Renal pelvis (tissue), 4 donors: Measurements from ENCODE around the gene MPST. TPM values are rescaled to one million over a fixed set of nuclear protein-coding genes. Genes with fewer than 3 reads are reported as not detected.

ENCODE experiments used
- DNase-seq: peaks from one replicate; pipeline ENCODE4 v3.0.0-alpha.2; 2013
- polyA plus RNA-seq, 3 donors: library from polyadenylated mRNA; unstranded; fragments of 120-200 nt; gene quantifications; one replicate each; pipeline ENCODE4 v1.2.1, GENCODE V29; 2013; ENCODE audit not compliant: insufficient read length in 3 of 3

Gene MPST
- polyA plus RNA-seq, 3 donors, result 69.7 to 83.9 (median 76.8) TPM

DNA sequence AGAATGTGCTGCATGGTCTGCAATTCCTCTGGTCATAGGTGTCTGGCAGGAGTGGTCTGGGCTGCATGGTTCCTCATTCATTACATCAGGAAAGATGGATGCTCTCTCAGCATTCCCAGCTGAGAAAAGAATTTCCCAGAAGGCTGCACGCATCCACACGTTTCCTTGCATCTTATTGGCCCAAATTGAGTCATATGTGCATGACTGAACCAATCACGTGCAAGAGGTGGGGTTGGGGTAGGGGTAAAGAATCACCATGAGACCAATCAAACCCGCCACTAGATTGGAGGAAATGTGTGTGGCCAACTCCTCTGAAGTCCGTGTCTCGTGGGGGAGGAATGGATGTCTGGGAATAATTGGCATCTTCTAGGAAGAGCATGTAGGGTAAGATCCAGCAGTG, 29.1 kb upstream of the MPST start:
- no peak for DNase-seq

DNA sequence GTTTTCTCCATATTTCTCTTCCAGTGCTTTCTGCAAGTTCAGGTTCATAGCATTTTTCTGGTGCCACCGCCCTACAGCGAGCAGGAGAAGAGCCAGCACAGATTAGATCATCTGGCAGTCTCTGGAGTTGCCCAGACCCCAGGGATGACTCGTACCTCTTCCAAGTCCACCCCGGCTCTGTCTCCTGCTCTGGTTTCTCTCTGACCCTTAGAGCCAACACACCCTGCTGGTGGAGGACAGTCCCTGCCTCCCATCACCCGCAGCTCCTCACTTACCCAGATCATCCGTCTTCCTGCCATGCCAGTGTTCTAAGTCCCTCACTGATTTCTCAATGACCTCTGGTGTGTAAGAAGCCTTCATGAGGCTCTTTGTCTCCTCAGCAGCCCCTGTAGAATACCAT, 28.3 kb upstream of the MPST start:
- DNase-seq, result no peak

DNA sequence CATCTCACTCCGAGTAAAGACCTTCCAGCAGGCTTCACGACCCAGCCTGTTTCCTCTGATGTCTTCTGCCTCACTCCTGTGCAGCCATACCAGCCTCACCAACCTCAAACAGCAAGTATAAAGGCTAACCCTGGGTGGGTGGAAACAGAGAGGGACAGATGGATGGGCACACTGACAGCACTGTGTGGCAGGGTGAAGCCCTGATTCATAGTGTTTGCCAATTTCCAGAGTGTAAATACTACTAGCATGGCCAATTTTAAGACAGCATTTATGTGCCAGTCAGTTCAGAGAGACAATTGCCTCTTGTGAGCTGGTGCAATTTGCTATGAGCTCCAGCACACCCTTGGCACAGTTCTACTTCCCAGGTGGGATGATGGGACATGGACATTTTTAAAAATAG, 21.8 kb upstream of the MPST start:
- no peak for DNase-seq

GRCh38 chr22:36998620-36999351, 20.8 kb upstream of the MPST start:
- DNase-seq, result no peak

DNA sequence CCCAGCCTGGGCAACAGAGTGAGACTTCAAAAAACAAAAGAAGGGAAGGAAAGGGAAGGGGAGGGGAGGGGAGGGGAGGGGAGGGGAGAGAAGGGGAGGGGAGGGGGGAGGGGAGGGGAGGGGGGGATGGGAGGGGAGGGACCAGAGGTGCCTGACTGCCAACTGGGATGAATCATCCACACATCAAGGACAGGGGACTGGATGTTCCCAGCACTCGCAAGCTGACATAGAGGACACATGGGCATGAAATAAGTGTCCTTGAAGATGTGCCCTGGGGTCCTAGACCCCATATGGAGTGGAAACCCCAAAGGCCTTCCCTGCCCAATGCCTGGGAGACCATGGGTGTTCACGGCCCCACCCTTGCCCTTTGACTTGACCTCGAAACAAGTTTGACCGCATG, 20.1 kb upstream of the MPST start:
- DNase-seq, result no peak

- no peak for DNase-seq
Measured at GRCh38 chr22:37000676-37001534, 18.6 kb upstream of the MPST start.

DNA sequence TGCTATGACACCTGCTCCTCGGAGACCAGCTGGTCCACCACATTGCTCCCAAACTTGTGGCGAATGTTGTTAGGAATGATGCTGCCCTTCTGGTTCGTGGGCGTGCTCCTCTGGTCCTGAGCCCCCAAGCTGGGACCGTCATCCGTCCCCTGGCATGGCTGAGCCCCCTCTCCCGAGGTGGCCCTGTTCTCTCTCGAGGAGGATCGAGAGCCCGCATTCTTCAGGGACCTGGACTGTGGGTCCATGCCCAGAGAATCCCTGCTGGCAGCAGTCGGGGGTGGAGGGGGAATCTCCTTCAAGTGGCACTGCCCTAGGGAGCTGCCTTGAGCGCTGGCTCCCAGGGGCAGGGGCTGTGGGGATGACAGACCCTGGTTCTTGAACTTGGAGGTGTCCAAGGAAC, 17.7 kb upstream of the MPST start:
- no peak for DNase-seq

GRCh38 chr22:37002633-37003032, 16.9 kb upstream of the MPST start:
- DNase-seq, result no peak

DNA sequence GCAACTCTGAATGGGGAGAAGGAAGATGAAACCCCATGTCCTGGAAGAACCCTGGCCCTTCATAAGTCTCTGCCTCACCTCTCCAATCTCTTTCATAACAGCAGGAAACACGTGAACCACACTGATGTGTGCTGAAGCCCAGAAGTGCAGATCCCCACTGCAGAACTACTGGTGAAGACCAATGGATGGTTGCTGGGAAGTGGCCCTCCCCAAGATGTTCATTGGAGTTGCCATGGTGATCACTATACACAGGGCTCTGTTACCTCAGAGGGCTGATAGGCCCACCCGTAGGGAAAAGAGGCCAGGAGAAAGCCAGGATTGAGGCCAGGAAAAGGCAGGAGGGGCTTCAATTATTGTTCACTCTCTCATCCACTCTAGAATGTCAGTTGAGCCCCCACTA, 11.9 kb upstream of the MPST start:
- DNase-seq, result no peak

DNA sequence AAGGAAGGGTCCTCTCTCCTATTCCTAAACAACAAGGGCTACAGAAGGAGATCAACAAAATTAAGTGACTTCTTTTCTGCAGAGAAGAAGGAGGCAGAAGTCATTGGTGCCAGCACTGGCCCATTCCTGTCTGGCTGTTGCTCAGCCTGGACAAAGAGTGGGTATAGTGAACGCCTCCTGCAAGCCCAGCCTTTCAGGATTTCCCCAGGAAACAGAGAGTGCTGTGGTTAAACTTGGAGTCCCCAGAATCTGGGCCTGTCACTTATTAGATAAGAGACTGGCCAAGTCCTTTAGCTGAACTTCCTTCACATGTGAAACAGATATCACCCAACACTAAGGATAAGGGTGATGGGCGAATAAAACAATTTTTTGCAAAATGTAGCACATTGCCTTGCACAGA, 11.2 kb upstream of the MPST start:
- DNase-seq, result no peak

DNA sequence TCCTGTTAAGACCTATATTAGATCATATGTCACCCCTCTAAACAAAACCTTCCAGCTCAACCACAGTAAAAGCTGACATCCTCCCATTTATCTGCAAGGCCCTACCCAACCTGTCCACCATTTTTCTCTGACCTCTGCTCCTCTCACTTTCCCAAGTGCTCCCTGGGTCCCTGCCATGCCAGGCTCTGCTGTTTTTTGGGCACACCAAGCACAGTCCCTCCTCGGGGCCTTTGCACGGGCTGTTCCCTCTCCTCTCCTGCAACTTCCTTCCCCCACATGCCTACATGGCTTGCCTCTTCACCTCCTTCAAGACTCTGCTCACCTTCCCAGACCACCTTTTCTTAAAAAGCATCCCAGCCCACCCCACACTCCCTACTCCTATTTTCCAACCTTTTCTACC, 10.1 kb upstream of the MPST start:
- no peak for DNase-seq

GRCh38 chr22:37010174-37010573, 9.4 kb upstream of the MPST start:
- DNase-seq, result no peak

DNA sequence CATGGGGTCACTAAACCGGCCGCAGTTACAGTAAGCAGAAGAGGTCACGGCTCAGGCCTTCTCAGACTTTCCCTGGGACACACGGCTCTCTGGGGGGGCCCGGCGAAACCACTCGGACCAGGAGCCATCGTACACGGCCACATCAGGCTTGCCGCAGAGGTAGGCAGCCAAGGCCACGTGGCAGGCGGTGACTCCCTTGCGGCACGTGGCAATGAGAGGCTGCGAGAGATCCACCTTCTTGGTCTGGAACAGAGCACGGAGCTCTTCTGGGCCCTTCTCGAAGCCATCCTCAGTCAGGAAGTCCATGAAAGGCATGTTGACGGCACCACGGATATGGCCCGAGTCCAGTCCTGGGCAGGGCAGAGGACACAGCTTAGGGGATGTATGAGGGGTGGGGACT, 8.6 kb upstream of the MPST start:
- DNase-seq, result no peak

- DNase-seq, result no peak
Measured at GRCh38 chr22:37011472-37011871, 8.1 kb upstream of the MPST start.

GRCh38 chr22:37012262-37012904, 7.2 kb upstream of the MPST start:
- no peak for DNase-seq

GRCh38 chr22:37012956-37013355, 6.6 kb upstream of the MPST start:
- DNase-seq, result no peak

DNA sequence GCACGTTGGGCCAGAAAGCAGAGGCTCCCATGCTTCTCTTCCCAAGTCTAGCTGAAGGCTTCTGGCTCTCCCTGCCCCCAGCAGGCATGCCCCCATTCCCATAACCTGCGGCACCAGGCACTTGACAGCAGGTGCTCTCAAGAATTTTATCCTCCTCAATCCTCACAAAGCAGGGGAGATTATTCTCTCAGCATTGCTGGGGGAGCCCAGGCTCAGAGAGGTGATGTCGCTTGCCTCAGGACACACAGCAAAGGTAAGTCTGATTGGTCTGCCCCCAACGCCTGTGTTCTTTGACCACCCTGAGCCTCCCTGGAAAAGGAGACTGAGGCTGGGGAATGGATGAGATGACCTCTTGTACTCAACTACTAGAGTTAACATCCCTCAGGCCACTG, 5.1 kb upstream of the MPST start:
- no peak for DNase-seq

DNA sequence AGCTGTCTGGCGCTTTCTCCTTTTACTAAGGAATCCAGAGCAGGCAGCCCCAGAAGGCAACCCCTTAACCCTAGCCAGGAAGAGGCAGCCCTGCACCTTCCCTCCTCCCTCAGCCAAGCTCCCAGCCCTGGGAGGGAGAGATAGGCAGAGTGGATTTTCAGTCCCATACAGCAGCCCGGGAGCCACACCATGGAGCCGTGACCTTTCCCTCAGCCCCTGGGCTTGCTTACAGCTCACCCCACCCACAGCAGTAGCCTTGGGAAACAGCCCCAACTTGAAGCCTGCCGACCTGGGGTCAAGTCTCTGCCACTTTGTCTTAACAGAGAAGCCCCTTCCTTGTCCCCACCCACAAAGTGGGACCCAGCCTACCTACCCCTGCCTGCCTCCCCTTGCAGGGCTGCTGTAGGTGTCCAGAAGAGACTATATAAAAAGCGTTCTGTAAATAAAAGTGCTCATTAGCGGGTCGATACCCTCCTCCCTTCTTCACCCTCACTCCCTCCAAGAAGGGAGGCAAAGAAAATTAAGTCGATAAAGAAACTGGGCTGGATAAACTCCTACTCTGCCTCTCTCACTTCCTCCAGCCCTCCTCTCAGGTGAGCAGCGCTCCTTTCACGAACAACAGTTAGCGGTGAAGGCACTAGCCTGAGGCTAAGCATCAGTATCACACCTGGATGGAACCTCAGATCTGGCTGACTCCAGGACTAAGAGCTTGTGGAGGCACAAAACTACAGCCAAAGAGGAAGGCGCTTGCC, 4.5 kb upstream of the MPST start:
- DNase-seq, result no peak

- DNase-seq, result no peak
Measured at GRCh38 chr22:37015587-37015878, 4.0 kb upstream of the MPST start.

DNA sequence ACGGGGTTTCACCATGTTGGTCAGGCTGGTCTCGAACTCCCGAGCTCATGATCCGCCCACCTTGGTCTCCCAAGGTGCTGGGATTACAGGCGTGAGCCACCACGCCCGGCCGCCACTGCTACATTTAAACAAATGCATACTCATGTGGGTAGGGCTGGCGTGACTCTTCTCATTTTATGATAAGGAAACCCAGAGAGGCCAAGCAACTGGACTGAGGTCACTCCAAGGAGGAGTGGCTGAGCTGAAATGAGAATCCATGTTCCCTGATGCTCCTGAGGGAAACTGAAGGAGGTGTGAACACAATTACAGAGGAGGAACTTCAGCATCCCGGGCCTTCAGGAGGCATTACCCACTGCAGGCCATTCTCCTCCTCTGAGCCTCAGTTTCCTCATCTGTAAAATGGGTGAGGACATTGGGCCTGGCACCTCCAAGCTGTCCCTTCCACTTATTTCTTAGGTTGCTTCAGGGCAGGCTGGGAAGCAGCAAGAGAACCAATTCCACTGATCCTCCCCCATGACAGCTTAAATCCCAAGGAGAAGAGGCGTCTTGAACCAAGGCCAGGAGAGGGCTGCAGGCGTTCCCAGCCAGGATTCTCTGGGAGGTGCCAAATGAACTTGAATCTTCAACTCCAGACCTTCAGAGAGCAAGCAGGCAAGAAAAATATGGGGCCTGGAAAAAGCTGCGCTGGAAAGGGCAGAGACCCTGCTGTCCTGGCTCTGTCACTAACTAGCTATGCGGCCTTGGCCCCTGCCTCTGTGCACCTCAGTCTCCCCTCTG, 3.2 kb upstream of the MPST start:
- DNase-seq, result no peak

DNA sequence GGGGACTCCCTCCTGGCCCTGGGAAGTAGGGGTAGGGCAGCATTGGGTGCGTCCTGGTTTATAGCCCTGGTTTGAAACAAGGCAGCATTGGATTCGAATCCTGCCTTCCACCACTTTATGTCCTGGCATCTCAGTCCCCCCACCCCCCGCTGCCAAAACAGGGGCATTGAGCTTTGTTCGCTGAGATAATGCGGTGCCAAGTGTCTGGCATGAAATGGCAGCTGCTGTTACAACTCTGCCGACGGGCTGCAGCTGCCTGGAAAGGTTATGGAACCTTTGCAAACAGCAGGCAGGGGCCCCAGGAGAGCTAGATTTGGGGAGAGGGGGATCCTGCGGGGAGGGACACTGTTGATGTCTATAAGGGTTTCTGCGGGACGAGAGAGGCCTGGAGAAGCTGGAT, 2.2 kb upstream of the MPST start:
- no peak for DNase-seq
